ENCODE data around the gene FOXC2. TPM values are rescaled to one million over a fixed set of nuclear protein-coding genes. Genes with fewer than 3 reads are reported as not detected.

Gene FOXC2
- total RNA-seq, 4 donors from 2014 or later, result 9.3 to 18.2 (median 14.1) TPM

GRCh38 chr16:86537486-86537885 is 29.1 kb upstream of the FOXC2 start:
- no peaks in the 10 kb centered on the region for H3K9me3 ChIP-seq
- H3K36me3 ChIP-seq, result peaks cover 0 to 96% (median 34%) of the 10 kb centered on the region in 3 donors
- WGBS, 2 donors, result 54 to 72% methylated on average over 4 of the region's 4 CpGs
- no peak overlapping the region for H3K27ac ChIP-seq
- H3K4me1 ChIP-seq, result no peaks in the 10 kb centered on the region
- TF ChIP-seq, protein P1, sequence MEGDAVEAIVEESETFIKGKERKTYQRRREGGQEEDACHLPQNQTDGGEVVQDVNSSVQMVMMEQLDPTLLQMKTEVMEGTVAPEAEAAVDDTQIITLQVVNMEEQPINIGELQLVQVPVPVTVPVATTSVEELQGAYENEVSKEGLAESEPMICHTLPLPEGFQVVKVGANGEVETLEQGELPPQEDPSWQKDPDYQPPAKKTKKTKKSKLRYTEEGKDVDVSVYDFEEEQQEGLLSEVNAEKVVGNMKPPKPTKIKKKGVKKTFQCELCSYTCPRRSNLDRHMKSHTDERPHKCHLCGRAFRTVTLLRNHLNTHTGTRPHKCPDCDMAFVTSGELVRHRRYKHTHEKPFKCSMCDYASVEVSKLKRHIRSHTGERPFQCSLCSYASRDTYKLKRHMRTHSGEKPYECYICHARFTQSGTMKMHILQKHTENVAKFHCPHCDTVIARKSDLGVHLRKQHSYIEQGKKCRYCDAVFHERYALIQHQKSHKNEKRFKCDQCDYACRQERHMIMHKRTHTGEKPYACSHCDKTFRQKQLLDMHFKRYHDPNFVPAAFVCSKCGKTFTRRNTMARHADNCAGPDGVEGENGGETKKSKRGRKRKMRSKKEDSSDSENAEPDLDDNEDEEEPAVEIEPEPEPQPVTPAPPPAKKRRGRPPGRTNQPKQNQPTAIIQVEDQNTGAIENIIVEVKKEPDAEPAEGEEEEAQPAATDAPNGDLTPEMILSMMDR (IDR thresholded peaks at IDR 0.05), result no peak
- TF ChIP-seq EP300 (IDR thresholded peaks at IDR 0.05) (no peak), POLR2A (IDR thresholded peaks at IDR 0.05) (no peak)
- DNase-seq (ENCODE audit: low spot score in 2 of 2), result no peak
- H3K4me3 ChIP-seq, result no peak overlapping the region
- H3K27me3 ChIP-seq, result no peaks in the 10 kb centered on the region

- no peaks in the 10 kb centered on the region for H3K27me3 ChIP-seq
- TF ChIP-seq, protein P1 (IDR thresholded peaks at IDR 0.05), result no peak
- TF ChIP-seq EP300 (IDR thresholded peaks at IDR 0.05) (no peak), POLR2A (IDR thresholded peaks at IDR 0.05) (no peak)
- WGBS, 2 donors, result 92 to 96% methylated on average over 14 to 17 of the region's 17 CpGs
- peaks cover 0 to 96% (median 34%) of the 10 kb centered on the region in 3 donors for H3K36me3 ChIP-seq
- H3K27ac ChIP-seq, result no peak overlapping the region
- no peaks in the 10 kb centered on the region for H3K4me1 ChIP-seq
- no peaks in the 10 kb centered on the region for H3K9me3 ChIP-seq
- no peak overlapping the region for H3K4me3 ChIP-seq
- DNase-seq (ENCODE audit: low spot score in 2 of 2), result no peak
Observed at GRCh38 chr16:86538196-86538780, 28.3 kb upstream of the FOXC2 start.

DNA sequence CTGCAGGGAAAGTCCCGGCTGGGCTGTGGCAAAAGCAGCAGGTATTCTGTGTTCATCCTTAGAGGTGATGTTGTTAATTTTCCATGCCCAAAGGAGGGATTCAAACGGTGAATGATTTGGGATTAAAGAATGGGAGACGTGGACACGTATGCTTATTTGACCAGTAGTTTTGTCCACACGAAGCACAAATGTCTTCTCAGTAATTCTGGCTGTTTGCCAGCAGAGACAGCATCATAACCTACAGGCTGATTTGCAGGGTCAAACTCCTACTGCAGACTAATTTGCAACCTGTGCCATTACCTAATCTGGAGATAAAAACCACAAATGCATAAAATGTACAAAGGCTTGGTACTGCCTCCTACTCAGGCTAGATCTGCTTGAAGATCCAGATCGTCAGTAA is 25.7 kb upstream of the FOXC2 start:
- TF ChIP-seq, protein P1 (IDR thresholded peaks at IDR 0.05), result no peak
- TF ChIP-seq POLR2A (IDR thresholded peaks at IDR 0.05), result no peak
- WGBS, 2 donors, result 76 to 85% methylated on average over 6 of the region's 6 CpGs
- DNase-seq (ENCODE audit: low spot score in 2 of 2), result no peak
- H3K4me3 ChIP-seq, result no peak overlapping the region
- no peak overlapping the region for H3K27ac ChIP-seq
- peaks cover 0 to 97% (median 34%) of the 10 kb centered on the region in 3 donors for H3K36me3 ChIP-seq
- H3K9me3 ChIP-seq, result no peaks in the 10 kb centered on the region
- H3K27me3 ChIP-seq, result no peaks in the 10 kb centered on the region
- no peaks in the 10 kb centered on the region for H3K4me1 ChIP-seq

- DNase-seq (ENCODE audit: low spot score in 2 of 2), result no peak
- Histone ChIP-seq H3K36me3 (peaks cover 0 to 97% (median 34%) of the 10 kb centered on the region in 3 donors), H3K9me3 (no peaks in the 10 kb centered on the region), H3K4me1 (peaks cover 0 to 5% (median 0%) of the 10 kb centered on the region in 4 donors), H3K27ac (no peak overlapping the region), H3K27me3 (no peaks in the 10 kb centered on the region), H3K4me3 (no peak overlapping the region)
- 88 to 92% methylated on average over 11 of the region's 11 CpGs for WGBS, 2 donors
- TF ChIP-seq POLR2A (IDR thresholded peaks at IDR 0.05) (no peak), EP300 (IDR thresholded peaks at IDR 0.05) (no peak)
- TF ChIP-seq, protein P1 (IDR thresholded peaks at IDR 0.05), result no peak
Observed at GRCh38 chr16:86541560-86541959, 25.1 kb upstream of the FOXC2 start.

DNA sequence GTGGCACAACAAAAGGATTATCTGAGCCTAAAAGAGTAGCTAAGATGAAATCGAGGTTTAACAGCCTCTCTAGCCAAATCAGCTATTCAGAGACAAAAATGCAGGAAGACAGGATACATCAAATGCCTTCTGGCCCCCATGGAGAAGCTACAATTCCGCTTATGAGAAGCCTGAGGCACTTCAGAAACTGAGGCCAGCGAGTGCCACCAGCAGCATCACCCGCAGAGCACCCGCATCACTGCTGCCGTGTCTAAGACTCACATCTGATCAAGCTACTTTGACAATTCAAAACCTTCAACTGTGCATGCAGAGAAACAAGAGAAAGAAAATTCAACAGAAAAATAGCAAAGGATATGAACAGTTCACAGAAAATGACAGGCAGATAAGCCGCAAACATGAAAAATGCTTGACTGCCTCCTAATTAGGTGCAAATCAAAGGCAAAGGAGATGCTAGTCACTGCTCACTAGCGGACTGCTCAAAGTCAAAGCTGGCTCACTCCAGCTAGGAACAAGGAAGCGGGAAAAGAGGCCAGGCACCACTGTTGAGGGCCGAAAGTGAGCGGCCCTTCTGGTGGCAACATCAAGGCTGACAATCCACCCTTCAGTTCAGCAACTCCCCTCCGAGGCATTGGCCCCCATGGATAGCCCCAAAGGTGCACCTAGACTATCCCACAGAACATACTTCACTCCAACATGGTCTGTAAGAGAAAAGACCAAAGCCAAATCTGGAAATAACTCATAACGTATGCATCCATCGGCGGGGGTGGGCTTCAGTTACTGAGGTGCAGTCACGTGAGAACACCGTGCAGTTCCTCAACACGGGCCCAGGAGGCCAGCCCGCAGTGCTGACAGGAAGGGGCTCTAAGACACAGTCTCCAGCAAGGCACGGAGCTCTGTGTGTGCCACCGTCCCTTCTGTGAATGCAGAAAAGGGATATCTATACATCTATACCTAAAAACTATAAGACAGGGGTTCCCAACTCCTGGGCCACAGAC is 23.6 kb upstream of the FOXC2 start:
- H3K4me1 ChIP-seq, result peaks cover 0 to 5% (median 0%) of the 10 kb centered on the region in 4 donors
- no peak for TF ChIP-seq EP300 (IDR thresholded peaks at IDR 0.05)
- no peak for TF ChIP-seq POLR2A (IDR thresholded peaks at IDR 0.05)
- TF ChIP-seq, protein P1 (IDR thresholded peaks at IDR 0.05), result no peak
- DNase-seq (ENCODE audit: low spot score in 2 of 2), result no peak
- no peak overlapping the region for H3K27ac ChIP-seq
- 89 to 91% methylated on average over 21 of the region's 21 CpGs for WGBS, 2 donors
- H3K9me3 ChIP-seq, result no peaks in the 10 kb centered on the region
- no peaks in the 10 kb centered on the region for H3K27me3 ChIP-seq
- no peak overlapping the region for H3K4me3 ChIP-seq
- H3K36me3 ChIP-seq, result peaks cover 0 to 98% (median 29%) of the 10 kb centered on the region in 3 donors
